GM19395 (cell line): ENCODE measurements around the gene ORMDL1.
"Not testable (repeated sequence)": the region's sequence is repeated elsewhere in the genome, so short reads cannot be mapped to it uniquely, and the experiment has no call there.

ENCODE experiments used
- ATAC-seq: cut with Tn5 transposase; IDR thresholded peaks from one replicate; pipeline ENCODE4 v1.9.1; 2021; ENCODE audit warnings: mild to moderate bottlenecking, moderate library complexity; ENCODE audit not compliant: unreplicated experiment

The ORMDL1 gene

GRCh38 chr2:189772212-189772611 is 11.9 kb downstream of the ORMDL1 start:
- no peak for ATAC-seq

- ATAC-seq, result no peak
Observed at GRCh38 chr2:189770590-189771322, 13.4 kb downstream of the ORMDL1 start.

GRCh38 chr2:189763908-189764661 is 20.1 kb downstream of the ORMDL1 start:
- ATAC-seq, result no peak

GRCh38 chr2:189762551-189763298 is 21.4 kb downstream of the ORMDL1 start, which contains the start of gene OSGEPL1:
Gene OSGEPL1, minus strand, starts transcription at chr2:189762792. Its CDS starts 1,152 bp downstream, at chr2:189761640.
- ATAC-seq, result peak; percentile 98

GRCh38 chr2:189762229-189762550 is 21.9 kb downstream of the ORMDL1 start:
- no peak for ATAC-seq

GRCh38 chr2:189760154-189760553 is 24.0 kb downstream of the ORMDL1 start:
- ATAC-seq, result not testable (repeated sequence)

- ATAC-seq, result no peak
Observed at GRCh38 chr2:189756311-189756952, 27.7 kb downstream of the ORMDL1 start.

- ATAC-seq, result peak; percentile 76
Observed at GRCh38 chr2:189751080-189751658, 33.0 kb downstream of the ORMDL1 start.

GRCh38 chr2:189729430-189729829 is 54.7 kb downstream of the ORMDL1 start:
- no peak for ATAC-seq

- no peak for ATAC-seq
Observed at GRCh38 chr2:189726849-189727248, 57.3 kb downstream of the ORMDL1 start.

GRCh38 chr2:189726271-189726670 is 57.9 kb downstream of the ORMDL1 start:
- ATAC-seq, result no peak

GRCh38 chr2:189723192-189723591 is 60.9 kb downstream of the ORMDL1 start:
- ATAC-seq, result no peak
